IMR-90 (cell line): Measurements from ENCODE around the gene PPP1R16B. TPM values are rescaled to one million over a fixed set of nuclear protein-coding genes. Genes with fewer than 3 reads are reported as not detected.

Experiments used
- ATAC-seq: fragments of 200-7000 bp; cut with Tn5 transposase; 2 replicates; pipeline ENCODE4 v1.9.1; 2020; ENCODE audit warnings: low read depth, mild to moderate bottlenecking, moderate library complexity
- BruUV-seq: library from RNA; stranded (reverse); fragments of 400-500 nt; replicated peaks from 2 replicates; lab custom pipeline; 2021; lab: Mats Ljungman, UMichigan
- CTCF ChIA-PET: fragments of 300-600 bp; formaldehyde crosslinking; extraction: SDS; loops from one replicate; lab custom pipeline; 2021; ENCODE audit warnings: antibody characterized with exemption; lab: Yijun Ruan, JAX
- POLR2A ChIA-PET: fragments of 300-600 bp; sonication (Branson Sonifier 250); formaldehyde crosslinking; loops from one replicate; lab custom pipeline; 2022; ENCODE audit warnings: antibody characterized with exemption; ENCODE audit not compliant: unreplicated experiment; lab: Charles Lee
- DNase-seq: peaks from one replicate; pipeline ENCODE4 v3.0.0; 2013
- H2AFZ ChIP-seq: replicated peaks from 2 replicates; pipeline ENCODE3; 2013; ENCODE audit warnings: low read length, mild to moderate bottlenecking; ENCODE audit not compliant: poor library complexity
- H2AK5ac ChIP-seq: 2 replicates; pipeline ENCODE4 v1.6.1; 2013; ENCODE audit warnings: low read depth, low read length, inconsistent platforms
- H2AK9ac ChIP-seq: replicated peaks from 2 replicates; pipeline ENCODE3; 2013; ENCODE audit warnings: mild to moderate bottlenecking, low read depth, low read length, moderate library complexity; ENCODE audit not compliant: poor library complexity
- H2BK120ac ChIP-seq: 2 replicates; pipeline ENCODE4 v1.6.1; 2013; ENCODE audit warnings: low read depth, low read length, inconsistent platforms
- H2BK15ac ChIP-seq: 3 replicates; pipeline ENCODE4 v1.6.1; 2013; ENCODE audit warnings: low read depth, low read length, inconsistent platforms
- H2BK20ac ChIP-seq: 2 replicates; pipeline ENCODE4 v1.6.1; 2013; ENCODE audit warnings: low read depth, mild to moderate bottlenecking, inconsistent platforms, low read length, moderate library complexity
- H2BK5ac ChIP-seq: 2 replicates; pipeline ENCODE4 v1.6.1; 2013; ENCODE audit warnings: mild to moderate bottlenecking, low read depth, low read length, inconsistent platforms; ENCODE audit not compliant: poor library complexity, severe bottlenecking
- H3K14ac ChIP-seq: replicated peaks from 2 replicates; pipeline ENCODE4 v1.6.1; 2013; ENCODE audit warnings: low read depth, low read length, inconsistent platforms
- H3K18ac ChIP-seq: 2 replicates; pipeline ENCODE4 v1.6.1; 2013; ENCODE audit warnings: low read depth, low read length, control low read depth
- H3K23ac ChIP-seq: 2 replicates; pipeline ENCODE4 v1.6.1; 2013; ENCODE audit warnings: low read depth, low read length, inconsistent platforms
- H3K27ac ChIP-seq: 2 replicates; pipeline ENCODE4 v1.5.1; 2013; ENCODE audit warnings: mild to moderate bottlenecking, control low read depth, low read length; ENCODE audit not compliant: insufficient read depth
- H3K27me3 ChIP-seq: 2 replicates; pipeline ENCODE4 v1.6.1; 2013; ENCODE audit warnings: low read length; ENCODE audit not compliant: control insufficient read depth, insufficient read depth
- H3K36me3 ChIP-seq: 2 replicates; pipeline ENCODE4 v1.6.1; 2013; ENCODE audit warnings: low read length, mixed read lengths; ENCODE audit not compliant: control insufficient read depth, insufficient read depth
- H3K4ac ChIP-seq: 2 replicates; pipeline ENCODE4 v1.6.1; 2013; ENCODE audit warnings: low read depth, low read length, inconsistent platforms
- H3K4me1 ChIP-seq: 2 replicates; pipeline ENCODE4 v1.6.1; 2013; ENCODE audit warnings: low read length, mixed read lengths; ENCODE audit not compliant: control insufficient read depth, insufficient read depth
- H3K4me2 ChIP-seq: 2 replicates; pipeline ENCODE4 v1.6.1; 2013; ENCODE audit warnings: low read depth, mild to moderate bottlenecking, control low read depth, low read length, moderate library complexity
- H3K4me3 ChIP-seq: 2 replicates; pipeline ENCODE4 v1.5.1; 2013; ENCODE audit warnings: low read depth, mild to moderate bottlenecking, control low read depth, low read length, moderate library complexity; ENCODE audit not compliant: insufficient read depth
- H3K56ac ChIP-seq: 2 replicates; pipeline ENCODE4 v1.6.1; 2013; ENCODE audit warnings: low read length, inconsistent platforms; ENCODE audit not compliant: insufficient read depth; ENCODE audit errors: extremely low read depth
- H3K79me1 ChIP-seq, 2 experiments: 2 replicates each; pipeline ENCODE4 v1.6.1; 2013; ENCODE audit warnings: low read length in 2 of 2, inconsistent platforms in 1 of 2, low read depth in 1 of 2
- H3K9ac ChIP-seq: 2 replicates; pipeline ENCODE4 v1.6.1; 2013; ENCODE audit warnings: low read depth, low read length, control low read depth
- H3K9me1 ChIP-seq: 2 replicates; pipeline ENCODE4 v1.6.1; 2013; ENCODE audit warnings: low read length, inconsistent platforms; ENCODE audit not compliant: insufficient read depth
- H3K9me3 ChIP-seq: 2 replicates; pipeline ENCODE4 v1.6.1; 2013; ENCODE audit warnings: low read length; ENCODE audit not compliant: control insufficient read depth, insufficient read depth
- H4K20me1 ChIP-seq: 2 replicates; pipeline ENCODE4 v1.6.1; 2013; ENCODE audit warnings: low read length, inconsistent platforms; ENCODE audit not compliant: insufficient read depth
- H4K5ac ChIP-seq: 2 replicates; pipeline ENCODE4 v1.6.1; 2013; ENCODE audit warnings: mild to moderate bottlenecking, low read depth, low read length, control low read depth
- H4K8ac ChIP-seq, 2 experiments: 2 replicates each; pipeline ENCODE4 v1.6.1; 2013; ENCODE audit warnings: low read depth in 2 of 2, low read length in 2 of 2, control low read depth in 1 of 2, inconsistent platforms in 1 of 2
- H4K91ac ChIP-seq: 2 replicates; pipeline ENCODE4 v1.6.1; 2013; ENCODE audit warnings: low read depth, low read length, inconsistent platforms; ENCODE audit not compliant: insufficient read depth
- BHLHE40 ChIP-seq: fragments of 150-350 bp; IDR thresholded peaks from 2 replicates; pipeline ENCODE4 v1.6.1; 2016; ENCODE audit warnings: mild to moderate bottlenecking, low read depth, low read length
- CEBPB ChIP-seq: IDR thresholded peaks from 2 replicates; pipeline ENCODE4 v1.6.1; 2012; ENCODE audit warnings: low read depth, low read length, improper control_type of control experiment
- CHD1 ChIP-seq: IDR thresholded peaks from 2 replicates; pipeline ENCODE4 v1.6.1; 2012; ENCODE audit warnings: low read depth, low read length, improper control_type of control experiment
- FOS ChIP-seq: fragments of 150-350 bp; IDR thresholded peaks from 2 replicates; pipeline ENCODE4 v1.6.1; 2016; ENCODE audit warnings: low read depth, low read length
- MAFK ChIP-seq: IDR thresholded peaks from 2 replicates; pipeline ENCODE4 v1.6.1; 2012; ENCODE audit warnings: low read depth, low read length, improper control_type of control experiment
- MXI1 ChIP-seq: IDR thresholded peaks from 2 replicates; pipeline ENCODE4 v1.6.1; 2012; ENCODE audit warnings: low read depth, mild to moderate bottlenecking, low read length, moderate library complexity, borderline replicate concordance
- RAD21 ChIP-seq: IDR thresholded peaks from 2 replicates; pipeline ENCODE4 v1.6.1; 2012; ENCODE audit warnings: low read length, improper control_type of control experiment
- RCOR1 ChIP-seq: IDR thresholded peaks from 2 replicates; pipeline ENCODE4 v1.6.1; 2012; ENCODE audit warnings: mild to moderate bottlenecking, low read length, improper control_type of control experiment; ENCODE audit not compliant: insufficient replicate concordance
- RFX5 ChIP-seq: IDR thresholded peaks from 2 replicates; pipeline ENCODE4 v1.8.0; 2012; ENCODE audit warnings: low read depth, mild to moderate bottlenecking, low read length, moderate library complexity
- SMC3 ChIP-seq: fragments of 150-350 bp; IDR thresholded peaks from 2 replicates; pipeline ENCODE4 v1.6.1; 2016; ENCODE audit warnings: low read depth, mild to moderate bottlenecking, antibody characterized with exemption, low read length, moderate library complexity
- WGBS, 2 experiments: methylation state at CpG; one replicate each; pipeline versions ENCODE4 v1.1.5 to v1.1.7; 2013; ENCODE audit warnings: missing lambda C conversion rate in 2 of 2; ENCODE audit not compliant: insufficient read length in 1 of 2; ENCODE audit errors: extremely low coverage in 2 of 2; 5-methylcytosine and 5-hydroxymethylcytosine counted together
- dilution Hi-C: fragments of 300-500 bp; cut with HindIII; formaldehyde crosslinking; loops from one replicate; pipeline ENCODE4 v1.14.3; 2018; ENCODE audit warnings: low sequenced_read_pairs; ENCODE audit not compliant: unreplicated experiment
- in situ Hi-C: fragments of 300-500 bp; cut with MboI; formaldehyde crosslinking; loops from 3 replicates; pipeline ENCODE4 v1.14.3; 2019; ENCODE audit warnings: low sequenced_read_pairs, inconsistent platforms, mixed read lengths
- intact Hi-C: fragments of 100-400 bp; cut with micrococcal nuclease; formaldehyde crosslinking; loops from 2 replicates; pipeline ENCODE4 v1.10.0; 2022
- polyA plus RNA-seq, 3 experiments: library from polyadenylated mRNA; depleted of rRNA; stranded (reverse); fragments of >200 nt; gene quantifications; 2 replicates each; pipeline ENCODE4 v1.2.3, GENCODE V29; 2012; ENCODE audit warnings: low replicate concordance in 1 of 3
- total RNA-seq: library from RNA; depleted of rRNA; stranded (reverse); fragments of >200 nt; gene quantifications from 2 replicates; pipeline ENCODE4 v1.2.3, GENCODE V29; 2012
- TF ChIP-seq, protein P1 (sequence below): conservative IDR thresholded peaks from 2 replicates; pipeline ENCODE4 v1.5.1; 2012; ENCODE audit warnings: mild to moderate bottlenecking, low read depth, low read length, improper control_type of control experiment
- TF ChIP-seq, protein P2 (sequence below): fragments of 150-350 bp; IDR thresholded peaks from 2 replicates; pipeline ENCODE4 v1.6.1; 2017; ENCODE audit warnings: mild to moderate bottlenecking, antibody characterized with exemption, low read length, low read depth

Gene PPP1R16B
- total and polyA plus RNA-seq, 2 of the 4 experiments (the other 2 are of a cell fraction), result not detected

DNA sequence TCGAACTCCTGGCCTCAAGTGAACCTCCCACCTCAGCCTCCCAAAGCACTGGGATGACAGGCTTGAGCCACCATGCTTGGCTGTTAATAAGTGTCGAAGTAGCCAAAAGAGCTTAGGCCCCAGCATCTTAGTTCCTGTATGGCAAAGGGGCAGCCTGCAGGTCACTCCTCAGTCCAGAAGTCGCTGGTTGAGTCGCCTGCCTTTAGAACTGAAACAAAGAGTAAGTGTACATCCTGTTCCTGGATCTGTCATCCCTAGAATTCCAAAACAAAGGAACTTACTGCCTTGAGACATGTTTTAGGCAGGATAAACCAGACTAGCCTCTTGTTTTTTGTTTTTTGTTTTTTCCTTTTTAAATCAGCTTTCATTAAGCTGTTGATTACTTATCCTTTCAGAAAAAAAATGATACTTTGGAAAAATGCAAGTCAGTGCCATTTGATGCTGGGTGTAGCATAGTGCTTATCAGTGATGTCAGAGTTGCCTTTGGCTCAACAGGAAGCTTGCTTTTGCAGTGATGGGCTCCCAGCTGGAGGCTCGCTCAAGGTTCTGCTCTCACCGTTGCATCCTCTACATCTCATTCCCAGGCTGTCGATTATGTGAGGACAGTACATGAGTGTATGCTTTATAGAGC, 48.2 kb upstream of the PPP1R16B start:
- ATAC-seq, result no peak
- 76% methylated on average over 2 of the region's 7 CpGs; no CpG with 5 or more reads in 1 of the 2 experiments for WGBS, 2 experiments
- Histone ChIP-seq H3K9me3 (no peaks in the 10 kb centered on the region), H3K79me1 (no peaks in the 10 kb centered on the region; a peak in 1 of 4 replicates), H2AFZ (no peak overlapping the region), H2AK5ac (no peak overlapping the region), H3K36me3 (peaks cover 22% of the 10 kb centered on the region), H3K9me1 (peaks cover 4% of the 10 kb centered on the region; the same call in 1 of the 2 replicates), H3K23ac (no peak overlapping the region), H3K14ac (no peak overlapping the region), H3K27me3 (no peaks in the 10 kb centered on the region), H3K4me1 (no peaks in the 10 kb centered on the region), H3K4me3 (no peak overlapping the region), H2AK9ac (no peak overlapping the region), H4K20me1 (no peaks in the 10 kb centered on the region), H2BK20ac (no peak overlapping the region), H2BK5ac (no peak overlapping the region), H3K9ac (no peak overlapping the region), H3K18ac (no peak overlapping the region), H2BK15ac (no peak overlapping the region), H2BK120ac (no peak overlapping the region), H4K8ac (no peak overlapping the region), H4K5ac (no peak overlapping the region), H4K91ac (no peak overlapping the region), H3K4me2 (no peak overlapping the region), H3K27ac (no peak overlapping the region), H3K4ac (no peak overlapping the region), H3K56ac (no peak overlapping the region)
- no TSS peak for BruUV-seq
- dilution Hi-C loops, result no loop called here
- intact Hi-C loops, result no loop called here
- ChIA-PET POLR2A (no interaction called here), CTCF (no interaction called here)
- in situ Hi-C loops, result loop anchor here (25.0 kb wide), 1 partner anchor 280 kb away; no protein-coding TSS in a partner anchor
- no peak for DNase-seq
- no peak for TF ChIP-seq SMC3
- no peak for TF ChIP-seq RFX5
- no peak for TF ChIP-seq BHLHE40
- TF ChIP-seq, protein P1, sequence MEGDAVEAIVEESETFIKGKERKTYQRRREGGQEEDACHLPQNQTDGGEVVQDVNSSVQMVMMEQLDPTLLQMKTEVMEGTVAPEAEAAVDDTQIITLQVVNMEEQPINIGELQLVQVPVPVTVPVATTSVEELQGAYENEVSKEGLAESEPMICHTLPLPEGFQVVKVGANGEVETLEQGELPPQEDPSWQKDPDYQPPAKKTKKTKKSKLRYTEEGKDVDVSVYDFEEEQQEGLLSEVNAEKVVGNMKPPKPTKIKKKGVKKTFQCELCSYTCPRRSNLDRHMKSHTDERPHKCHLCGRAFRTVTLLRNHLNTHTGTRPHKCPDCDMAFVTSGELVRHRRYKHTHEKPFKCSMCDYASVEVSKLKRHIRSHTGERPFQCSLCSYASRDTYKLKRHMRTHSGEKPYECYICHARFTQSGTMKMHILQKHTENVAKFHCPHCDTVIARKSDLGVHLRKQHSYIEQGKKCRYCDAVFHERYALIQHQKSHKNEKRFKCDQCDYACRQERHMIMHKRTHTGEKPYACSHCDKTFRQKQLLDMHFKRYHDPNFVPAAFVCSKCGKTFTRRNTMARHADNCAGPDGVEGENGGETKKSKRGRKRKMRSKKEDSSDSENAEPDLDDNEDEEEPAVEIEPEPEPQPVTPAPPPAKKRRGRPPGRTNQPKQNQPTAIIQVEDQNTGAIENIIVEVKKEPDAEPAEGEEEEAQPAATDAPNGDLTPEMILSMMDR, result no peak
- TF ChIP-seq CEBPB, result no peak
- TF ChIP-seq, protein P2, sequence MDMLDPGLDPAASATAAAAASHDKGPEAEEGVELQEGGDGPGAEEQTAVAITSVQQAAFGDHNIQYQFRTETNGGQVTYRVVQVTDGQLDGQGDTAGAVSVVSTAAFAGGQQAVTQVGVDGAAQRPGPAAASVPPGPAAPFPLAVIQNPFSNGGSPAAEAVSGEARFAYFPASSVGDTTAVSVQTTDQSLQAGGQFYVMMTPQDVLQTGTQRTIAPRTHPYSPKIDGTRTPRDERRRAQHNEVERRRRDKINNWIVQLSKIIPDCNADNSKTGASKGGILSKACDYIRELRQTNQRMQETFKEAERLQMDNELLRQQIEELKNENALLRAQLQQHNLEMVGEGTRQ, result no peak
- no peak for TF ChIP-seq MAFK
- TF ChIP-seq MXI1, result no peak
- no peak for TF ChIP-seq FOS
- no peak for TF ChIP-seq RCOR1
- TF ChIP-seq RAD21, result no peak
- TF ChIP-seq CHD1, result no peak
